Measurements from ENCODE around the gene THAP4.

- TF ChIP-seq CTCF (IDR thresholded peaks at IDR 0.05): no peak
- no peak for TF ChIP-seq EP300 (IDR thresholded peaks at IDR 0.05)
Measured at GRCh38 chr2:241675885-241676284, 38.9 kb upstream of the THAP4 start.

Data from tibial nerve (tissue), 4 donors.